Brain microvascular endothelial cell (primary cell): ENCODE results near the gene FBXO3.

ENCODE experiments used
- DNase-seq: peaks from one replicate; pipeline ENCODE4 v3.0.0-alpha.2; 2020
- H3K27ac ChIP-seq: fragments of 250-450 bp; sonication (Bioruptor Pico); 2 replicates; pipeline ENCODE4 v1.5.1; 2020; ENCODE audit warnings: mild to moderate bottlenecking, moderate library complexity
- H3K27me3 ChIP-seq: fragments of 250-450 bp; sonication (Bioruptor Pico); replicated peaks from 2 replicates; pipeline ENCODE4 v1.5.1; 2020; ENCODE audit warnings: mild to moderate bottlenecking
- H3K36me3 ChIP-seq: fragments of 250-450 bp; sonication (Bioruptor Pico); replicated peaks from 2 replicates; pipeline ENCODE4 v1.5.1; 2020; ENCODE audit warnings: mild to moderate bottlenecking
- H3K4me3 ChIP-seq: 2 replicates; pipeline ENCODE4 v1.5.1; 2011; ENCODE audit warnings: low read depth, mild to moderate bottlenecking, control low read depth, low read length, moderate library complexity
- in situ Hi-C: cut with HindIII; loops from 2 replicates; pipeline ENCODE4 v1.10.0; 2017; ENCODE audit warnings: low sequenced_read_pairs, low pct_ligation_motif_present
- TF ChIP-seq, protein P1 (sequence below): IDR thresholded peaks from 2 replicates; pipeline ENCODE4 v1.5.1; 2011; ENCODE audit warnings: low read depth, mild to moderate bottlenecking, moderate library complexity, low read length, control low read depth, inconsistent platforms; ENCODE audit errors: missing control alignments

The FBXO3 gene

DNA sequence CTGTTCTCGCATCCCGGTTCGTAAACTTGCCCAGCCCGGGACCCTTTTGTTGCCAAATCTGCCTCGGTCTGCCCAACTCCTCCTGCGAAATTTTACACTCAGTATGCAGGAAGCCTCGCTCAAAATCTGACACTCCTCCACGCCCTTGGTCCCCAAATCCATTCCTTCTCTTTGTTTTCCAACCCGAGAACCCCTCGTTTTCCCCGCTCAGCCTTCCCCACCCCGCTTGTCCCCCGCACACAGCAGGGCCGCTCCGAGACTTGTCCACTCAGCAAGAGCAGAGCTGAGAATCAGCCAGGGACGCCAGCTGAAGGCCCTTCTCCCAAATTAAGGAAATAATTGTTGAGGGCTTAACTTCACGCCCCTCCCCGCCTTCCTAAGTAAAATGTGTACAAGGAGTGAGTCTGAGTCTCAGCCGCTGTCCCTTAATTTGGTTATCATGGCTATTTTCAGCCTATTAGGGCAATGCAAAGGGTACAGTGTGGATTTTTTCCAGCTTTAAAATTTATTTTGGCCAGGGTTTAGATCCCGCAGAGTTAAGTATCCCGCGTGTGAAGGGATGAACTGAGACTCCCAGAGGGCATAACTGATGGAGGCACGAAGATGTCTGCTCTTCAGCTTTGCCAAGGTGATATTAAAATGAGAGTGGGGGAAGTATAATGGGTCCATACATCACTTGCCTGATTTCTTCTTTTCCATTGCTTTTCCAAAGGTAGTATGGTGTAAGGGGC lies 581 bp upstream of the FBXO3 start:
- peak overlapping the region; percentile 9 for H3K27ac ChIP-seq
- no peaks in the 10 kb centered on the region for H3K27me3 ChIP-seq
- in situ Hi-C loops = no loop called here
- TF ChIP-seq, protein P1, sequence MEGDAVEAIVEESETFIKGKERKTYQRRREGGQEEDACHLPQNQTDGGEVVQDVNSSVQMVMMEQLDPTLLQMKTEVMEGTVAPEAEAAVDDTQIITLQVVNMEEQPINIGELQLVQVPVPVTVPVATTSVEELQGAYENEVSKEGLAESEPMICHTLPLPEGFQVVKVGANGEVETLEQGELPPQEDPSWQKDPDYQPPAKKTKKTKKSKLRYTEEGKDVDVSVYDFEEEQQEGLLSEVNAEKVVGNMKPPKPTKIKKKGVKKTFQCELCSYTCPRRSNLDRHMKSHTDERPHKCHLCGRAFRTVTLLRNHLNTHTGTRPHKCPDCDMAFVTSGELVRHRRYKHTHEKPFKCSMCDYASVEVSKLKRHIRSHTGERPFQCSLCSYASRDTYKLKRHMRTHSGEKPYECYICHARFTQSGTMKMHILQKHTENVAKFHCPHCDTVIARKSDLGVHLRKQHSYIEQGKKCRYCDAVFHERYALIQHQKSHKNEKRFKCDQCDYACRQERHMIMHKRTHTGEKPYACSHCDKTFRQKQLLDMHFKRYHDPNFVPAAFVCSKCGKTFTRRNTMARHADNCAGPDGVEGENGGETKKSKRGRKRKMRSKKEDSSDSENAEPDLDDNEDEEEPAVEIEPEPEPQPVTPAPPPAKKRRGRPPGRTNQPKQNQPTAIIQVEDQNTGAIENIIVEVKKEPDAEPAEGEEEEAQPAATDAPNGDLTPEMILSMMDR = no peak
- peak overlapping the region; percentile 87 for H3K4me3 ChIP-seq
- no peak for DNase-seq
- no peaks in the 10 kb centered on the region for H3K36me3 ChIP-seq

- Histone ChIP-seq H3K36me3 (peaks cover 3% of the 10 kb centered on the region), H3K27me3 (no peaks in the 10 kb centered on the region), H3K27ac (peak overlapping the region; percentile 50), H3K4me3 (peak overlapping the region; percentile 87)
- TF ChIP-seq, protein P1 = no peak
- DNase-seq = no peak
- in situ Hi-C loops = no loop called here
Observed at GRCh38 chr11:33773404-33773986, 825 bp downstream of the FBXO3 start.

DNA sequence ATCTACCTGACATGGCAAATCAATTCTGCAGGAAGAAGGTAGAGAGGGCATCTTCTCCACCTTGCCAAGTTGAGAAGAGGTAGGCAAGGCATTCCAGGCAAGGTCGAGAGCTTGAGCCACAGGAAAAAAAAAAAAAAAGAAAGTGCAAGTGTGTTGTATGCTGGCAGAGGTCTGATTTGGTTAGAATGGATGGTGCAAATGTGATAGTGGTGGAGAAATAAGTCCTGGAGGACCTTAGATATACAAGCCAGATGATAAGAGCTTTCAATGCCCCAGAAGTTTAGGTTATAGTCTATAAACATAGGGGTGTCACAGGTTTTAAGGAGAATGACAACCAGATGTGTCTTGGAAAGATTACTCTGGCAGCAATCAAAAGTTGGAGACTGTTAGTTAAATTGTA lies 1.4 kb downstream of the FBXO3 start:
- no peak overlapping the region for H3K27ac ChIP-seq

GRCh38 chr11:33772300-33772699 lies 2.0 kb downstream of the FBXO3 start:
- TF ChIP-seq, protein P1 = no peak
- in situ Hi-C loops = no loop called here
- H3K27ac ChIP-seq = no peak overlapping the region
- no peak overlapping the region for H3K4me3 ChIP-seq
- H3K27me3 ChIP-seq = no peaks in the 10 kb centered on the region
- H3K36me3 ChIP-seq = peaks cover 6% of the 10 kb centered on the region
- DNase-seq = no peak

More for the DNA sequence above, 1.4 kb downstream of the FBXO3 start:
- TF ChIP-seq, protein P1 = no peak
- Histone ChIP-seq H3K27me3 (no peaks in the 10 kb centered on the region), H3K36me3 (peaks cover 3% of the 10 kb centered on the region), H3K4me3 (no peak overlapping the region)
- in situ Hi-C loops = no loop called here
- no peak for DNase-seq

GRCh38 chr11:33770236-33770635 lies 4.1 kb downstream of the FBXO3 start:
- in situ Hi-C loops = no loop called here
- H3K27ac ChIP-seq = no peak overlapping the region
- peaks cover 15% of the 10 kb centered on the region for H3K36me3 ChIP-seq
- H3K27me3 ChIP-seq = no peaks in the 10 kb centered on the region
- TF ChIP-seq, protein P1 = no peak
- no peak overlapping the region for H3K4me3 ChIP-seq
- no peak for DNase-seq
